ENCODE measurements around the gene BCL2L11. TPM values are rescaled to one million over a fixed set of nuclear protein-coding genes. Genes with fewer than 3 reads are reported as not detected.

Gene BCL2L11
- total RNA-seq, 1 experiment from 2014 or later: 21.2 TPM

GRCh38 chr2:111122631-111123421 lies 2.1 kb downstream of the BCL2L11 start:
- Histone ChIP-seq H3K14ac (ENCODE audit: insufficient read depth, low read length) (peak overlapping the region; percentile 83), H3K23me2 (ENCODE audit: insufficient read length, low read depth, low read length, poor library complexity, severe bottlenecking) (peaks cover 40% of the 10 kb centered on the region), H4K20me1 (ENCODE audit: control insufficient read depth, insufficient read depth, insufficient read length) (no peaks in the 10 kb centered on the region), H3K4me1 (ENCODE audit: insufficient read depth, low read length) (no peaks in the 10 kb centered on the region), H4K91ac (ENCODE audit: insufficient read length, low read depth, low read length) (no peak overlapping the region), H2BK12ac (ENCODE audit: insufficient read length, low read depth, low read length) (no peak overlapping the region), H3K23ac (ENCODE audit: insufficient read length, low read depth, low read length) (no peak overlapping the region), H2BK120ac (ENCODE audit: low read depth, low read length, poor library complexity, severe bottlenecking) (no peak overlapping the region), H4K8ac (replicated peaks; ENCODE audit: insufficient read length, low read depth, low read length) (no peak overlapping the region), H2BK15ac (ENCODE audit: low read depth, low read length) (no peak overlapping the region), H3K79me1 (ENCODE audit: insufficient read depth, low read depth, low read length, poor library complexity, severe bottlenecking) (peaks cover 4% of the 10 kb centered on the region), H3K79me2 (ENCODE audit: insufficient read depth, low read length) (no peaks in the 10 kb centered on the region), H3K18ac (ENCODE audit: insufficient read length, low read depth, low read length) (peak overlapping the region; percentile 93), H3K4me2 (ENCODE audit: insufficient read depth, insufficient read length, low read length) (peak overlapping the region; percentile 70), H3K27ac (ENCODE audit: insufficient read length, low read depth, low read length) (no peak overlapping the region), H2BK20ac (ENCODE audit: low read depth, low read length, poor library complexity, severe bottlenecking) (no peak overlapping the region), H3K27me3 (ENCODE audit: insufficient read depth, low read length) (peaks cover 26% of the 10 kb centered on the region), H2BK5ac (ENCODE audit: insufficient read length, low read length) (no peak overlapping the region), H3K9ac (ENCODE audit: extremely low read depth, insufficient read length, low read length) (peak overlapping the region; percentile 72), H2AK5ac (ENCODE audit: insufficient read length, low read length) (no peak overlapping the region), H3K9me3 (ENCODE audit: control insufficient read depth, low read depth, low read length) (no peaks in the 10 kb centered on the region), H2AFZ (ENCODE audit: low read length) (no peak overlapping the region), H3T11ph (ENCODE audit: low read length) (no peak overlapping the region), H4K5ac (ENCODE audit: insufficient read length, low read depth, low read length) (no peak overlapping the region), H3K4ac (ENCODE audit: low read depth, low read length) (no peak overlapping the region), H3K56ac (ENCODE audit: insufficient read length, low read depth, low read length) (no peak overlapping the region)
- Mint-ChIP-seq H3K9me3 (peaks cover 3 to 5% of the 10 kb centered on the region in 2 experiments; a peak in 3 of 5 replicates), H3K4me3 (peak overlapping the region; percentile 86 to 88), H3K27ac (peak overlapping the region in 2 of 3 experiments; percentile 59 to 94; a peak in 3 of 7 replicates), H3K36me3 (ENCODE audit: insufficient read depth in 1 of 3, low read depth in 3 of 3) (peaks cover 15 to 42% (median 40%) of the 10 kb centered on the region in 3 experiments), H3K4me1 (peaks cover 20 to 23% of the 10 kb centered on the region in 2 experiments), H3K27me3 (ENCODE audit: low read depth) (peaks cover 34% of the 10 kb centered on the region)
- peak; percentile 83 for DNase-seq
- no CpG with 5 or more reads among the region's 92 CpGs for WGBS (ENCODE audit: extremely low coverage, insufficient read length, low lambda C conversion rate)
- TF ChIP-seq CTCF (conservative IDR thresholded peaks at IDR 0.05): no peak

Measured in H9 (cell line).